HepG2 (cell line): Measurements from ENCODE around the gene CACNG7. TPM values are rescaled to one million over a fixed set of nuclear protein-coding genes. Genes with fewer than 3 reads are reported as not detected.

Experiments
- ATAC-seq: fragments of 200-7000 bp; cut with Tn5 transposase; 3 replicates; pipeline ENCODE4 v1.9.1; 2020; ENCODE audit warnings: mild to moderate bottlenecking, moderate library complexity
- BruUV-seq: library from RNA; stranded (reverse); fragments of 400-500 nt; replicated peaks from 2 replicates; lab custom pipeline; 2021; lab: Mats Ljungman, UMichigan
- CTCF ChIA-PET: fragments of 300-600 bp; formaldehyde crosslinking; extraction: SDS; loops from one replicate; lab custom pipeline; 2021; ENCODE audit warnings: low total read pairs, inconsistent platforms, low intra/inter-chr PET ratio; lab: Yijun Ruan, JAX
- POLR2A ChIA-PET: fragments of 350-600 bp; sonication (Branson Sonifier 250); formaldehyde crosslinking; loops from one replicate; lab custom pipeline; 2020; ENCODE audit warnings: antibody characterized with exemption, inconsistent platforms; lab: Yijun Ruan, JAX
- DNase-seq: peaks from one replicate; pipeline ENCODE4 v3.0.0-alpha.2; 2015; ENCODE audit warnings: low spot score
- FAIRE-seq: peaks from 3 replicates; lab custom pipeline; 2011; peaks lifted over from hg19 to GRCh38; lab: Jason Lieb, UNC
- H2AFZ ChIP-seq: one replicate; pipeline ENCODE4 v1.6.1; 2011; ENCODE audit warnings: low read length, inconsistent platforms
- H3K27ac ChIP-seq: fragments of 300-600 bp; 3 replicates; pipeline ENCODE4 v1.8.0; 2011; ENCODE audit warnings: mixed run types, mild to moderate bottlenecking, mixed read lengths, low read length, inconsistent platforms; ENCODE audit not compliant: insufficient read depth; ENCODE audit errors: extremely low read length
- H3K27me3 ChIP-seq, 2 experiments: fragments of 200-600 bp in 1 of 2; 2 replicates in 1 of 2; 3 replicates in 1 of 2; pipeline versions ENCODE4 v1.6.0 to v1.8.0; 2011; ENCODE audit warnings: low read length in 2 of 2, mild to moderate bottlenecking in 2 of 2, moderate library complexity in 2 of 2, inconsistent platforms in 1 of 2; ENCODE audit not compliant: insufficient read depth in 2 of 2, control insufficient read depth in 1 of 2
- H3K36me3 ChIP-seq, 2 experiments: fragments of 200-600 bp in 1 of 2; replicated peaks in 1 of 2; 2 replicates in 1 of 2; 3 replicates in 1 of 2; pipeline versions ENCODE4 v1.5.1 to v1.8.0; 2011; ENCODE audit warnings: low read length in 2 of 2, inconsistent platforms in 1 of 2; ENCODE audit not compliant: insufficient read depth in 2 of 2, control insufficient read depth in 1 of 2
- H3K4me1 ChIP-seq: 2 replicates; pipeline ENCODE4 v1.5.1; 2012; ENCODE audit warnings: low read length, inconsistent platforms; ENCODE audit not compliant: insufficient read depth
- H3K4me2 ChIP-seq: 2 replicates; pipeline ENCODE4 v1.6.0; 2011; ENCODE audit warnings: low read depth, low read length, inconsistent platforms
- H3K4me3 ChIP-seq, 3 experiments: fragments of 200-600 bp in 1 of 3; sonication (generic), shearing (Covaris generic) in 1 of 3; replicated peaks in 1 of 3; 2 replicates each; pipeline ENCODE4 v1.5.1; 2011 to 2016; ENCODE audit warnings: low read length in 3 of 3, inconsistent platforms in 2 of 3, low read depth in 2 of 3, mild to moderate bottlenecking in 2 of 3, control low read depth in 1 of 3, mixed read lengths in 1 of 3; ENCODE audit not compliant: insufficient read depth in 1 of 3
- H3K79me2 ChIP-seq: one replicate; pipeline ENCODE4 v1.6.1; 2011; ENCODE audit warnings: low read length, inconsistent platforms; ENCODE audit not compliant: insufficient read depth
- H3K9ac ChIP-seq: 2 replicates; pipeline ENCODE4 v1.6.0; 2011; ENCODE audit warnings: mild to moderate bottlenecking, low read depth, low read length, inconsistent platforms; ENCODE audit not compliant: insufficient read depth
- H3K9me3 ChIP-seq: 2 replicates; pipeline ENCODE4 v1.5.1; 2012; ENCODE audit warnings: mild to moderate bottlenecking, low read length
- H4K20me1 ChIP-seq: 2 replicates; pipeline ENCODE4 v1.6.0; 2011; ENCODE audit warnings: inconsistent platforms, mild to moderate bottlenecking, low read length, moderate library complexity; ENCODE audit not compliant: insufficient read depth
- POLR2A ChIP-seq, 2 experiments: IDR thresholded peaks; 2 replicates each; pipeline ENCODE4 v1.6.1; 2011; ENCODE audit warnings: low read depth in 2 of 2, low read length in 2 of 2, mild to moderate bottlenecking in 1 of 2, moderate library complexity in 1 of 2; ENCODE audit not compliant: insufficient read depth in 1 of 2
- POLR2AphosphoS2 ChIP-seq: IDR thresholded peaks from 2 replicates; pipeline ENCODE4 v1.6.1; 2011; ENCODE audit warnings: low read depth, low read length, improper control_type of control experiment
- TARDBP ChIP-seq: sonication (generic); formaldehyde crosslinking; IDR thresholded peaks from 2 replicates; pipeline ENCODE4 v1.8.0; 2022; ENCODE audit warnings: mild to moderate bottlenecking, missing genetic modification reagents
- U2AF1 ChIP-seq: fragments of 200-400 bp; formaldehyde crosslinking; optimal IDR thresholded peaks from 2 replicates; pipeline ENCODE3; 2017; ENCODE audit warnings: mild to moderate bottlenecking, low read depth, low read length
- ZFP36L1 ChIP-seq: sonication (generic); formaldehyde crosslinking; IDR thresholded peaks from 2 replicates; pipeline ENCODE4 v1.8.0; 2022; ENCODE audit warnings: mild to moderate bottlenecking, missing genetic modification reagents, moderate library complexity
- ZFX ChIP-seq: sonication (generic); formaldehyde crosslinking; IDR thresholded peaks from 2 replicates; pipeline ENCODE4 v1.4.0; 2020; ENCODE audit warnings: mild to moderate bottlenecking, low read depth, missing genetic modification reagents, moderate library complexity
- ZKSCAN1 ChIP-seq: fragments of 150-350 bp; IDR thresholded peaks from 2 replicates; pipeline ENCODE4 v1.6.1; 2014; ENCODE audit warnings: low read length
- ZNF407 ChIP-seq: sonication (generic); formaldehyde crosslinking; IDR thresholded peaks from one replicate; pipeline ENCODE4 v1.5.1; 2020; ENCODE audit warnings: mild to moderate bottlenecking, missing genetic modification reagents; ENCODE audit errors: not compliant biosample characterization
- ZNF570 ChIP-seq: sonication (generic); formaldehyde crosslinking; IDR thresholded peaks from 2 replicates; pipeline ENCODE4 v1.4.0; 2020; ENCODE audit warnings: mild to moderate bottlenecking, missing genetic modification reagents, borderline replicate concordance
- ZNF761 ChIP-seq: sonication (generic); formaldehyde crosslinking; conservative IDR thresholded peaks from 2 replicates; pipeline ENCODE4 v1.4.0; 2020; ENCODE audit warnings: mild to moderate bottlenecking, missing genetic modification reagents
- ZNF766 ChIP-seq: sonication (generic); formaldehyde crosslinking; IDR thresholded peaks from 2 replicates; pipeline ENCODE4 v1.5.0; 2020; ENCODE audit warnings: missing genetic modification reagents, borderline replicate concordance
- ZNF792 ChIP-seq: IDR thresholded peaks from 2 replicates; pipeline ENCODE4 v1.6.1; 2016
- WGBS: methylation state at CpG from one replicate; pipeline ENCODE4 v1.1.6; 2017; ENCODE audit warnings: low lambda C conversion rate; 5-methylcytosine and 5-hydroxymethylcytosine counted together
- in situ Hi-C: cut with HindIII; loops from 2 replicates; pipeline ENCODE4 v1.10.0; 2017; ENCODE audit warnings: low pct_unique_long_range_greater_than_20kb; ENCODE audit not compliant: extremely low pct_ligation_motif_present
- intact Hi-C: fragments of 100-400 bp; cut with micrococcal nuclease; formaldehyde crosslinking; loops from one replicate; pipeline ENCODE4 v1.10.0; 2022; ENCODE audit not compliant: unreplicated experiment
- polyA plus RNA-seq, 8 experiments: library from polyadenylated mRNA; depleted of rRNA in 3 of 8; stranded (reverse) in 7 of 8; unstranded in 1 of 8; fragments of >200 nt; fragmentation: Illumina TruSeq in 4 of 8; extraction: Trizol in 4 of 8; gene quantifications; 2 replicates each; pipeline versions ENCODE4 v1.2.1 to v1.2.3, GENCODE V29; 2011 to 2016; ENCODE audit warnings: low read depth in 4 of 8, missing spikeins in 1 of 8, mixed read lengths in 1 of 8; ENCODE audit not compliant: insufficient read depth in 1 of 8
- total RNA-seq, 5 experiments: library from RNA; depleted of rRNA; stranded (reverse); fragments of >200 nt; fragmentation: Illumina TruSeq; extraction: Trizol; gene quantifications; 2 replicates each; pipeline ENCODE4 v1.2.3, GENCODE V29; 2016; ENCODE audit warnings: low read depth in 1 of 5

The CACNG7 gene
- total and polyA plus RNA-seq, 2 of the 13 experiments (the other 11 are each of a cell fraction or from before 2014, with no cell fraction given), result not detected

GRCh38 chr19:53870485-53870844, 38.6 kb upstream of the CACNG7 start:
- in situ Hi-C loops (no loop called here), intact Hi-C loops (no loop called here)
- peaks cover 21% of the 10 kb centered on the region; the same call in 1 of the 2 replicates for H4K20me1 ChIP-seq
- ATAC-seq, result no peak
- no peak overlapping the region for H3K9ac ChIP-seq
- H3K4me3 ChIP-seq, result no peak overlapping the region
- no peak for FAIRE-seq
- H3K9me3 ChIP-seq, result no peaks in the 10 kb centered on the region
- BruUV-seq, result no TSS peak
- peaks cover 32% of the 10 kb centered on the region for H3K79me2 ChIP-seq
- no peak overlapping the region for H2AFZ ChIP-seq
- H3K27ac ChIP-seq, result no peak overlapping the region
- H3K27me3 ChIP-seq, result no peaks in the 10 kb centered on the region; a peak in 1 of 5 replicates
- ChIA-PET POLR2A (interaction anchor here (1.7 kb wide), 1 partner anchor 9 kb away, joined by 9 read pairs; no protein-coding TSS in a partner anchor), CTCF (no interaction called here)
- peaks cover 10 to 39% of the 10 kb centered on the region in 2 experiments; a peak in 4 of 5 replicates for H3K36me3 ChIP-seq
- DNase-seq, result no peak
- H3K4me2 ChIP-seq, result no peak overlapping the region
- peaks cover 2% of the 10 kb centered on the region; the same call in 1 of the 2 replicates for H3K4me1 ChIP-seq
- WGBS, result 93% methylated on average over 5 of the region's 5 CpGs
- TF ChIP-seq ZNF792 (no peak), POLR2AphosphoS2 (0 out of 2 replicates have a peak, but pooled peaks have one; percentile 47), TARDBP (no peak), ZNF407 (CRISPR knock-in tag) (no peak), ZFP36L1 (CRISPR knock-in tag) (no peak), POLR2A (IDR thresholded peaks at IDR 0.05; ENCODE audit: insufficient read depth in 1 of 2, low read depth in 2 of 2, low read length in 2 of 2) (peak in 1 of 2 experiments; percentile 49; a peak in 2 of 4 replicates), ZNF570 (CRISPR knock-in tag) (no peak), ZNF761 (CRISPR knock-in tag) (no peak), U2AF1 (no peak), ZFX (CRISPR knock-in tag) (no peak), ZKSCAN1 (no peak), ZNF766 (CRISPR knock-in tag) (no peak)
- TF ChIP-seq, all 625 proteins: peak for 2
